Esophagus squamous epithelium (tissue), 4 donors: Measurements from ENCODE around the gene PDE4C.

ENCODE experiments used
- POLR2A ChIP-seq, 4 donors: fragments of 450-650 bp; IDR thresholded peaks; one replicate each; pipeline ENCODE4 v1.6.1; 2017; ENCODE audit warnings: antibody characterized with exemption in 4 of 4, mild to moderate bottlenecking in 4 of 4, moderate library complexity in 3 of 4
- TF ChIP-seq, protein P1 (sequence below), 6 experiments: fragments of 450-650 bp in 4 of 6; fragments of 200-600 bp in 2 of 6; sonication (generic) in 2 of 6; IDR thresholded peaks; one replicate each; pipeline ENCODE4 v1.5.1; 2016 to 2019; ENCODE audit warnings: antibody characterized with exemption in 6 of 6, mild to moderate bottlenecking in 4 of 6, moderate library complexity in 4 of 6

DNA sequence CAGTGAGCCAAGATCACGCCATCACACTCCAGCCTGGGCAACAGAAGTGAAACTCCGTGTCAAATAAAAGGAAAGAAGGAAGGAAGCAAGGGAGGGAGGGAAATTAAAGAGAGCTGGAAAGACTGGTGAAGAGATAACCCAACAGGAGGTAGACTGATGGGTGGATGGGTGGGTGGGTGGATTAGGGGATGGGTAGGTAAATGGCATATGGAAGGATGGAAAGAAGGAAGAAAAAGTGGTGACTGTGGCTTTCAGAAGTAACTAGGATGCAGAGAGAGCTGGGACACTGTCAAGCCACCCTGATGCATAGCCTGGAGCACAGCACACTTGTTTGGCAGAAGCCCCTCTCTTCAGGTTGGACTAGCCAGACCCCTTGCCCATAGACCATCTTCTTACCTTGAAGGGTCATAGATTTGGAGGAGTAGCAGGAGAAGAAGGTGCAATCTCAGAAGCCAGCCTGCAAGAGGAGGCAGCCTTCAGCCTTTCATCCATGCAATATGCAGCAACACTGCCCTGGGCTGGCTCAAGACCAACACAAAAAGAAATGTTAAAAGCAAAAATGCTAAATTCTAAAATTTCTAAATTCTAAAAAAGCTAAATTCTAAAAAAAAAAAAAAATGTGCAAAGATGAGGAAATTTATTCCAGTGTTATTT is 43.0 kb upstream of the PDE4C start:
- TF ChIP-seq, protein P1, sequence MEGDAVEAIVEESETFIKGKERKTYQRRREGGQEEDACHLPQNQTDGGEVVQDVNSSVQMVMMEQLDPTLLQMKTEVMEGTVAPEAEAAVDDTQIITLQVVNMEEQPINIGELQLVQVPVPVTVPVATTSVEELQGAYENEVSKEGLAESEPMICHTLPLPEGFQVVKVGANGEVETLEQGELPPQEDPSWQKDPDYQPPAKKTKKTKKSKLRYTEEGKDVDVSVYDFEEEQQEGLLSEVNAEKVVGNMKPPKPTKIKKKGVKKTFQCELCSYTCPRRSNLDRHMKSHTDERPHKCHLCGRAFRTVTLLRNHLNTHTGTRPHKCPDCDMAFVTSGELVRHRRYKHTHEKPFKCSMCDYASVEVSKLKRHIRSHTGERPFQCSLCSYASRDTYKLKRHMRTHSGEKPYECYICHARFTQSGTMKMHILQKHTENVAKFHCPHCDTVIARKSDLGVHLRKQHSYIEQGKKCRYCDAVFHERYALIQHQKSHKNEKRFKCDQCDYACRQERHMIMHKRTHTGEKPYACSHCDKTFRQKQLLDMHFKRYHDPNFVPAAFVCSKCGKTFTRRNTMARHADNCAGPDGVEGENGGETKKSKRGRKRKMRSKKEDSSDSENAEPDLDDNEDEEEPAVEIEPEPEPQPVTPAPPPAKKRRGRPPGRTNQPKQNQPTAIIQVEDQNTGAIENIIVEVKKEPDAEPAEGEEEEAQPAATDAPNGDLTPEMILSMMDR (IDR thresholded peaks at IDR 0.05): no peak
- no peak for TF ChIP-seq POLR2A (IDR thresholded peaks at IDR 0.05)
